Measurements from ENCODE around the gene UBXN1.

GRCh38 chr11:62716206-62716605 is 37.3 kb upstream of the UBXN1 start:
- TF ChIP-seq CTCF (IDR thresholded peaks at IDR 0.05; ENCODE audit: low read depth, low read length, poor library complexity, severe bottlenecking) (no peak), EZH2phosphoT487 (IDR thresholded peaks at IDR 0.05; ENCODE audit: borderline replicate concordance, low read length) (no peak)

Data from DOHH2 (cell line).